Activated CD4-positive, alpha-beta T cell treated with anti-CD3 and anti-CD28 coated beads for 1 hour (primary cell): ENCODE data around the gene MAST3.
"Not testable (repeated sequence)": the region's sequence is repeated elsewhere in the genome, so short reads cannot be mapped to it uniquely, and the experiment has no call there.

Source experiments
- DNase-seq: peaks from one replicate; pipeline ENCODE4 v3.0.0-alpha.2; 2020

Gene MAST3

DNA sequence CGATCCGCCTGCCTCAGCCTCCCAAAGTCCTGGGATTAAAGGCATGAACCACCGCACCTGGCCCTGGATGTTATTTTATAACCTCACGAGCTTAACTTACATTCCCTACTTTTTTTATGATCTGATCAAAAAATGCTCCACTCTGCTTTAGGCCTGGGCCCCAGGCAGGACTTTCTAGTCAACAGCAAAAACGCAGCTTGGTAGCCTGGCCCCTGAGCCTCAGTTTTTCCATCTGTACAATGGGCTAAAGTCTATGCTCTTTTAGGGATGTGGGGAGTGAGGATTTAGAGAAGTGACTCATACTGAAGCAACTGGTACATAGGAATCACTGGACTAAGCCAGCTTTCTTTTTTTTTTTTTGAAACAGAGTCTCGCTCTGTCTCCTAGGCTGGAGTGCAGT lies 43.5 kb downstream of the MAST3 start:
- DNase-seq, result no peak

DNA sequence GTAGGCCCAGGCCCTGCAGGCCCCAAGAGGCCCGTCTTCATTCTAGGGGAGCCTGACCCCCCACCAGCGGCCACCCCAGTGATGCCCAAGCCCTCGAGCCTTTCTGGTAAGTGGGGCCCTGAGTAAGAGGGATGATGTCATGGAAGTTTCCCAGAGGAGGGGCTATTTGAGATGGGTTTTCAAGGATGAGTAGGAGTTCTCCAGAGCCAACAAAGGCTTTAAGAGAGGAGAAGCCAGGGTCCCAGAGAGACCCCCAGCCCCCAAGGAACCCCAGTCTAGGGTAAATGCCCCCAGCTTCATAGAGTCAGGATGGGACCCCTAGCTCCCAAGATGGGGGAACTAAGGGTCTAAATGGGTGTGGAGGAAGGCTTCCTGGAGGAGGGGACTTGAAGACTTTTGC lies 46.3 kb downstream of the MAST3 start:
- no peak for DNase-seq

DNA sequence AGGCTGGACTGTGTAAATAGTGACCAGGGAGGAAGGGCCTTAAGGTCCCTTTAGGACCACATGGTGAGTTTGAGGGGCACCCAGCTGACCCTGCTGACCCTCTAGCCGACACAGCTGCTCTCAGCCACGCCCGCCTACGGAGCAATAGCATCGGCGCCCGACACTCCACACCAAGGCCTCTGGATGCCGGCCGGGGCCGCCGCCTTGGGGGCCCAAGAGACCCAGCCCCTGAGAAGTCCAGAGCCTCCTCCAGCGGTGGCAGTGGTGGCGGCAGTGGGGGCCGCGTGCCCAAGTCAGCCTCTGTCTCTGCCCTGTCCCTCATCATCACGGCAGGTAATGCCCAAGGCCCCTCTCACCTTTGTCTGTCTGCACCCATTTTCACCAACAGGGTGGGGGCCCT lies 46.8 kb downstream of the MAST3 start:
- DNase-seq, result no peak

GRCh38 chr19:18144906-18145305 lies 47.3 kb downstream of the MAST3 start:
- no peak for DNase-seq

GRCh38 chr19:18145391-18145999 lies 47.9 kb downstream of the MAST3 start:
- no peak for DNase-seq

GRCh38 chr19:18147396-18147795 lies 49.8 kb downstream of the MAST3 start:
- DNase-seq, result no peak

DNA sequence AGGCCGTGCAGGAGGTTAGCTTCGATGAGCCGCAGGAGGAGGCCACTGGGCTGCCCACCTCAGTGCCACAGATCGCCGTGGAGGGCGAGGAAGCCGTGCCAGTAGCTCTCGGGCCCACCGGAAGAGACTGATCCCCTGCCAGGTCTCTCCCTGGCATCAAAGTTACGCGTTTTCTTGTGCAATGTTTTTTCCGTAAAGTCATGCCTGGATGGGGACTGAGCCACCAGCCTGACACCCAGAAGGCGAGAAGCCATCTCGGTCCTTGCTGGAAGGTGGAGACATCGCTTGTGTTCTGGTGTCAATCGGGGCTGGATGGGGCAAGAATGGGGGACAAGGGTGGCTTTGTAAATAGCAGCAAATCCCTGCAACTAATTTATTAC lies 52.0 kb downstream of the MAST3 start:
- DNase-seq, result no peak

DNA sequence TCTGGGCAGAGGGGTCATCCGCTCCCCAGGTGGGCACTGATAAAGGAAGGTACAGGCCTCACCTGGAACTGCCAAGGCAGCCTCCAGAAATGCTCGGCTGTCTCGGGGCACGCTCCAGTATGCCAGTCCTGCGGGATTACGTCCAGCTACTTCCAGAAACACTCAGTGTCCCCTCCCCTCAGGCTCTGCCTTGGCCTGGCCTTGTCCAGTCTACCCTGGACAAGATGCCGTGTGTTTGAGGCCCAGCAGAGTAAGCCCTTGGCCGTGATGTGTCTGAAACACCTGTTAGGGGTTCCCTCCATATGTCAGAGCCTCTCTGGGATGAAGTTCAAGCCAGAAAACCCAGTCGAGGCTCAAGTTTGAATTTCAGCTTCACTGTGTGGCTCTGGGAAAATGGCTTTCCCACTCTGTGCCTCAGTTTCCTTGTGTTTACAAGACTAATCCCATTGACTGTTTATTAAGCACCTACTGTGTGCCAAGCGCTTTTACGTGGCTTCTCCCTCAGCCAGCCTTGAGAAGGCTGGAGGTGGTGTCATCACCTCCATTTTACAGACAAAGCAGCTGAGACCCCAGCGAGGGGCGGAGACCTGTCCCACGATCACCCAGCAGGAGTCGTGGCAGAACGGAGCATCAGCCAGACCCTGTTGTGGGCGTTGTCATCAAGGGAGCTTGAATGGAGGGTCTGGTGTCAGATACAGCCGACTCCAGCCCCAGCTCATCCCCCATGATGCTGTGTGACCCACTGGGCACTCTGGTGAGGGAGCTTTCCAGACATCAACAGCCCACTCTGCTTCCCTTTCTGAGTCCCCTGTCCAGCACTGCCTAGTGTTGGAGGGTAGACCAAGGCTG lies 53.4 kb downstream of the MAST3 start:
- DNase-seq, result no peak

DNA sequence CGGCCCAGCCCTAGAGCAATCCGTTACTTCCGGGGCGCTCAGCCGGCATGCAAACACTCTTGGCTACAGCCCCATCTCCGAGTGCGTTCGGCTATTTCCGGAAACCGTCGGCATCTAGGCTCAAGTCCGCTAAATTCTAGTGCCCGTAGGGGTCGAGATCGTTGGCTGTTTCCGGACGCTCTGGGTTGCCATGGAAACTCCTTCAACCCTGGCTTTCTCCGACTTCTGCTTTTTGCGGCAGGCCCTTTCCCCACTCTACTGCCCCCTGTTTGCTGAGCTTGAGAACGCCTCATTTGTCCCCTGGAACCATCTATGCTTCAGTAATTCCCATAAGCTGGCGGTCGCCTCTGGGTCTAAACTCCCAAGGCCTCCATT lies 54.9 kb downstream of the MAST3 start:
- DNase-seq, result peak; percentile 90

GRCh38 chr19:18152817-18153555 lies 55.4 kb downstream of the MAST3 start, which contains the start of gene PIK3R2:
PIK3R2 (plus strand) TSS chr19:18153163; CDS start chr19:18155880, 2,717 bp downstream.
- peak; percentile 99 for DNase-seq

DNA sequence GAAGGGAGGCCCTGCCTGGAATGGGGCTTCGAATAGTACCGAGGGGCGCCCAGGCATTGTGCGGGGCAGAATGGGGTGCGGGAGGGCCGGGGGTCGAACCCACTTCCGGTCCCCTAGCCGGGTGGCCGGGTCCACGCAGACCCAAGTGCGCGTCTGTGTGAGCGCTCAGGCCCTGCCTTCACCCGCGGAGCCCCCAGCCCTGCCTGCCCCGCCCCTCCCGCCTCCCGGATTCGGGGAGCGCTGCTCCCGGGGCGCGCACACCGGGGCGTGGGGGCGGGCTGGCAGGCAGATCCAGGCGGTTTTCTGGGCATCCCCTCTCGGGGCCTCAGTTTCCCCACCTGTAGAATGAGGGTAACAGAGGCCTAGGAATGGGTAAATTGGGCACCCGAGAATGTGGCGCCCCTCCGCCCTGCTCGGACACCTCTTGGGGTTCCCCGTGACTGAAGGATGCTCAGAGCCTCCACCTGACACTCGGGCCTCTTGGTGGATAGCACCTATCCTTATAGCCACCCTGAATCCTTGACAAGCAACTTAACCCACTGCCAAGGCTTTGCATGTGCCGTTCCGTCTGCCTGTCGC lies 56.1 kb downstream of the MAST3 start:
- DNase-seq, result no peak

GRCh38 chr19:18155095-18156087 lies 57.8 kb downstream of the MAST3 start:
- DNase-seq, result no peak

DNA sequence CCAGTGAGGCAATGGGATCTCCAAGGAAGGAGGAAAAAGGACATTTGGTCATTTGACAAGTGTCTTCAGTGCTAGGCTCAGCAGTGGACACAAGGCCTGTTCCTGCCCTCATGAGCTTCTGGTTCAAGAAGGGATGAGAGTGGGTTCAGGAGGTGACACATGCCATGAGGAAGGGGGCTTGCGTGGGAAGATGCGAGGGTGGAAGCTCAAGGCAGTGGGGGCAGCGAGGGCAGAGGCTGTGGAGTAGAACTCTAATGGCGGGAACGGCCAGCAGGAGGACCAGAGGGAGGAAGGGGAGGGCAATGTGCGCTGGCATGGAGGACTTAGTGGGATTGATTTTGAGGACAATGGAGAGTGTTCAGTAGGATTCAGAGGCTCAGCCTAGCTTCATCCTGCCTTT lies 58.7 kb downstream of the MAST3 start:
- no peak for DNase-seq

DNA sequence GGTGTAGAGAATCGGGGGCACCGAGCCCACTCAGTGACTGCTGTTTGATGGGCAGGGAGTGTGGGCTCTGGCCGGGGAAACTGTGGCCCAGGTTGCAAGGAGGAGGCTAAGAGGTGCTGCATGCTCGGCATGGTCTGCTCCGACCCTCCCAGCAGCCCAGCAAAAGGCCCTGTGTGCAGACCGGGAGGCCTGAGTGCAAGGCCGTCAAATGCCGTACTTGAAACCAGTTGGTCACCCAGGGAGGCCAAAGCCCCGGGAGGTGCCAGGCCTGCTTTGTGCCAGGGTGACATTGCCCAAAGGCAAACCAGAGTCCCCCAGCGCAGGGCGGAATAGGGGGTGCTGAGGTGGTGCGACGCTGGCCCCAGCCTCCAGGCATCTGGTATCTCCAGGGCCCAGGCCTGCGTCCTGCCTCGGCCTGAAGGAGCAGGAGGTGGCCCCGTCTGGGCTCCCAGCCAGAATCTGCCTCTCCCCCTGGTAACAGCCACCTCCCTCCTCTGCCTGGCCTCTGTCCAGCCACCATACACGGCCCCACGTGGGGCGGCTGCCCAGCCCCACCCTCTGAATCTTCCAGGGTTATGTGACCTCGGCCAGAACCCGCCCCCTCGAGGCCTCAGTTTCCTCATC lies 59.4 kb downstream of the MAST3 start:
- DNase-seq, result no peak

DNA sequence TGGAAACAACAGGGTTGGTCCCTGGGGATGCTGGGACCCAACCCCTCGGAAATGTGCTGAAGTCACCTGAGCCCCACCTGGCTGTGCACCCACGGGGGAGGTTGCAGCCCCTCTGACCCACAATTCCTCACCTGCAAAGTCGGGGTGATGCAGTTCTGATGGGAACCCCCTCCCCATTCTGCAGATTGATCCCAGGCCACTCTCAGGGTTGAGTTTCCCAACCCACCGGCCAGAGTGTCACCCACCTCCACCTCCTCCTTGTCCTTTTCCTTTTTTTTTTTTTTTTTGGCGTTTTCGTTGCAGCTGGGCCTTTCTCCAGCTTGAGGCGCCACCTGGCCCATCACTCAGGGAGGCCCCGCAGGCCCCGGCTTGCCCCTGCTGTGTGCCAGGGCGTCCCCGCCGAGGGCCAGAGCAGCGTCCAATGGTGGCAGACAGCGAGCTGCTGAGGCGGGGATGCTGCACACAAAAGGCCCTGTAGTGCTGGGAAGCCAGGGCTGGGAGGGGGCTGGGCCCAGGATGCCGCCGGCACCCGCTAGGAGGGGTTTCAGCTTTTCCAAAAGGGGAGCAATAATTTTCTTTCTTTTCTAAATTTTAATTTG lies 60.0 kb downstream of the MAST3 start:
- DNase-seq, result no peak

GRCh38 chr19:18158467-18158866 lies 60.9 kb downstream of the MAST3 start:
- DNase-seq, result no peak

DNA sequence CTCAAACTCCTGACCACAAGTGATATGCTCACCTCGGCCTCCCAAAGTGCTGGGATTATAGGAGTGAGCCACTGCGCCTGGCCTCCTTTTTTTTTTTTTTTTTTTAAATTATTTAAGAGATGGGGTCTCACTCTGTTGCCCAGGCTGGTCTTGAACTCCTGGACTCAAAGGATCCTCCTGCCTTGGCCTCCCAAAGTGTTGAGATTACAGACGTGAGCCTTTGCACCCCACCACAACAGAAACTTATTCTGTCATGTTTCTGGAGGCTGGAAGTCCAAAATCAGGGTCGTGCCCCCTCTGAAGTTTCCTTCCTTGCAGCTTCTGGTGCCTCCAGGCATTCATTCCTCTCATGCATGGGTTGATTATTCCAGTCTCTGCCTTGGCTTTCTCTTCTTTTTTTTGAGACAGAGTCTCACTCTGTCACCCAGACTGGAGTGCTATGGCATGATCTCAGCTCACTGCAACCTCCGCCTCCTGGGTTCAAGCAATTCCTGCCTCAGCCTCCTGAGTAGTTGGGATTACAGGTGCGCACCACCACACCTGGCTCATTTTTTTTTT lies 61.6 kb downstream of the MAST3 start:
- DNase-seq, result not testable (repeated sequence)

- DNase-seq, result no peak
Observed at GRCh38 chr19:18159810-18160209, 62.2 kb downstream of the MAST3 start.

GRCh38 chr19:18160493-18160970 lies 63.0 kb downstream of the MAST3 start:
- no peak for DNase-seq

GRCh38 chr19:18160971-18161635 lies 63.5 kb downstream of the MAST3 start:
- peak; percentile 76 for DNase-seq
